Hepatocyte (in vitro differentiated cells): ENCODE measurements around the gene PVR. TPM values are rescaled to one million over a fixed set of nuclear protein-coding genes. Genes with fewer than 3 reads are reported as not detected.
A peak's percentile ranks its signal among the peaks of the same experiment; 100 is the strongest.

Source experiments
- DNase-seq: peaks from one replicate; pipeline ENCODE4 v3.0.0-alpha.2; 2016; ENCODE audit warnings: low spot score
- H2AFZ ChIP-seq: fragments of 200-600 bp; sonication (generic); 2 replicates; pipeline ENCODE4 v1.6.0; 2016; ENCODE audit warnings: antibody characterized with exemption, mild to moderate bottlenecking
- H3K27ac ChIP-seq: fragments of 200-600 bp; sonication (generic); 2 replicates; pipeline ENCODE4 v1.5.1; 2016; ENCODE audit warnings: mild to moderate bottlenecking
- H3K27me3 ChIP-seq: fragments of 200-600 bp; sonication (generic); 2 replicates; pipeline ENCODE4 v1.6.1; 2016
- H3K36me3 ChIP-seq: fragments of 200-600 bp; sonication (generic); replicated peaks from 2 replicates; pipeline ENCODE4 v1.5.1; 2016; ENCODE audit warnings: low read depth; ENCODE audit not compliant: insufficient read depth
- H3K4me1 ChIP-seq: fragments of 200-600 bp; sonication (generic); 2 replicates; pipeline ENCODE4 v1.5.1; 2016; ENCODE audit warnings: mild to moderate bottlenecking, moderate library complexity; ENCODE audit not compliant: insufficient read depth
- H3K4me2 ChIP-seq: fragments of 200-600 bp; sonication (generic); 2 replicates; pipeline ENCODE4 v1.6.0; 2016
- H3K4me3 ChIP-seq: fragments of 200-600 bp; sonication (generic); 2 replicates; pipeline ENCODE4 v1.5.1; 2016; ENCODE audit warnings: mild to moderate bottlenecking
- H3K79me2 ChIP-seq: fragments of 200-600 bp; sonication (generic); 2 replicates; pipeline ENCODE4 v1.6.0; 2017; ENCODE audit warnings: mild to moderate bottlenecking
- H3K9me2 ChIP-seq: fragments of 200-600 bp; sonication (generic); replicated peaks from 2 replicates; pipeline ENCODE4 v1.6.0; 2017; ENCODE audit warnings: mild to moderate bottlenecking; ENCODE audit not compliant: insufficient read depth
- H3K9me3 ChIP-seq: fragments of 200-600 bp; sonication (generic); 2 replicates; pipeline ENCODE4 v1.5.1; 2016; ENCODE audit warnings: low read depth, mild to moderate bottlenecking
- H4K20me1 ChIP-seq: fragments of 200-600 bp; sonication (generic); 2 replicates; pipeline ENCODE4 v1.6.0; 2016; ENCODE audit warnings: mild to moderate bottlenecking; ENCODE audit not compliant: insufficient read depth, poor library complexity, severe bottlenecking
- EZH2 ChIP-seq: fragments of 200-600 bp; sonication (generic); IDR thresholded peaks from 2 replicates; pipeline ENCODE4 v1.6.1; 2016; ENCODE audit warnings: antibody characterized with exemption, mild to moderate bottlenecking, borderline replicate concordance
- EZH2phosphoT487 ChIP-seq: fragments of 200-600 bp; sonication (generic); IDR thresholded peaks from one replicate; pipeline ENCODE4 v1.6.1; 2018; ENCODE audit warnings: antibody characterized with exemption, mild to moderate bottlenecking, low read depth, moderate library complexity; ENCODE audit not compliant: unreplicated experiment, severe bottlenecking
- WGBS: methylation state at CpG from one replicate; pipeline ENCODE4 v1.1.6; 2016; ENCODE audit warnings: low lambda C conversion rate; ENCODE audit errors: missing lambda C conversion rate; 5-methylcytosine and 5-hydroxymethylcytosine counted together
- polyA plus RNA-seq: library from polyadenylated mRNA; unstranded; fragments of >200 nt; fragmentation: Nextera tagmentation; extraction: Ambion mirVana; gene quantifications from 2 replicates; pipeline ENCODE4 v1.2.1, GENCODE V29; 2016
- total RNA-seq: library from RNA; depleted of rRNA; stranded (reverse); fragments of >200 nt; gene quantifications from 2 replicates; pipeline ENCODE4 v1.2.3, GENCODE V29; 2014
- TF ChIP-seq, protein P1 (sequence below): fragments of 200-600 bp; sonication (generic); IDR thresholded peaks from 2 replicates; pipeline ENCODE4 v1.5.1; 2016; ENCODE audit warnings: antibody characterized with exemption, mild to moderate bottlenecking; ENCODE audit not compliant: poor library complexity

Gene PVR
- total and polyA plus RNA-seq, 2 experiments from 2014 or later, result 85.6 to 123 TPM

DNA sequence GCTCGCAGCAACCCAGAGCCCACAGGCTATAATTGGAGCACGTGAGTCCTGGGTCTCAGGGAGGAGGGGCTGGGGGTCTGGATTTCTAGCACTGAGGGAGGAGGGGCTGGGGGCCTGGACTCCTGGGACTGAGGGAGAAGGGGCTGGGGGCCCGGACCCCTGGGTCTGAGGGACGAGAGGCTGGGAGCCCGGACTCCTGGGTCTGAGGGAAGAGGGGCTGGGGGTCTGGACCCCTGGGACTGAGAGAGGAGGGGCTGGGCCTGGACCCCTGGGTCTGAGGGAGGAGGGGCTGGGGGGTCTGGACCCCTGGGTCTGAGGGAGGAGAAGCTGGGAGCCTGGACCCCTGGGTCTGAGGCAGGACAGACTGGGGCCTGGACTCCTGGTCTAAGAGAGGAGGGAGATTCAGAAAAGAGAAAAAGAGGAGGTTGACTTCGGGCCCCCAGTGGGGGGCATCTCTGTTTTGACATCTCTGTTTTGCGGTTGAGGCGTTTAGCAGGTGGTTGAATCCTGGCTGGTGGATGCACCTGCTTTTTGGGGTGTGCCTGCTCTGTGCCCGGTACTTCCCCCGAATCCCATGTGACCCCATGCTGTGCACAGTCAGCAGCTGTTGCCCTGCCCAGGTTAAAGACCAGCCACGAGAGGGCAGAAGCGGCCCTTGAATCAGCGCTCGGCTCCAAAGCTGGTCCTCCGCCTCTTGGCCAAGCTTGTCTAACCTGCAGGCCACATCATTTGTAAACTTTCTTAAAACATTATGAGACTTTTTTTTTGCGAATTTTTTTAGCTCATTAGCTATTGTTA, 10.5 kb downstream of the PVR start:
- WGBS, result 77% methylated on average over 15 of the region's 16 CpGs
- H3K36me3 ChIP-seq, result no peaks in the 10 kb centered on the region
- H3K27ac ChIP-seq, result peak overlapping the region; percentile 4
- no peaks in the 10 kb centered on the region for H4K20me1 ChIP-seq
- H3K27me3 ChIP-seq, result no peaks in the 10 kb centered on the region
- H3K4me2 ChIP-seq, result no peak overlapping the region
- H2AFZ ChIP-seq, result no peak overlapping the region
- peak; percentile 77 for DNase-seq
- no peaks in the 10 kb centered on the region for H3K9me3 ChIP-seq
- no peak overlapping the region for H3K4me3 ChIP-seq
- no peaks in the 10 kb centered on the region for H3K4me1 ChIP-seq
- H3K9me2 ChIP-seq, result no peaks in the 10 kb centered on the region
- TF ChIP-seq, protein P1, sequence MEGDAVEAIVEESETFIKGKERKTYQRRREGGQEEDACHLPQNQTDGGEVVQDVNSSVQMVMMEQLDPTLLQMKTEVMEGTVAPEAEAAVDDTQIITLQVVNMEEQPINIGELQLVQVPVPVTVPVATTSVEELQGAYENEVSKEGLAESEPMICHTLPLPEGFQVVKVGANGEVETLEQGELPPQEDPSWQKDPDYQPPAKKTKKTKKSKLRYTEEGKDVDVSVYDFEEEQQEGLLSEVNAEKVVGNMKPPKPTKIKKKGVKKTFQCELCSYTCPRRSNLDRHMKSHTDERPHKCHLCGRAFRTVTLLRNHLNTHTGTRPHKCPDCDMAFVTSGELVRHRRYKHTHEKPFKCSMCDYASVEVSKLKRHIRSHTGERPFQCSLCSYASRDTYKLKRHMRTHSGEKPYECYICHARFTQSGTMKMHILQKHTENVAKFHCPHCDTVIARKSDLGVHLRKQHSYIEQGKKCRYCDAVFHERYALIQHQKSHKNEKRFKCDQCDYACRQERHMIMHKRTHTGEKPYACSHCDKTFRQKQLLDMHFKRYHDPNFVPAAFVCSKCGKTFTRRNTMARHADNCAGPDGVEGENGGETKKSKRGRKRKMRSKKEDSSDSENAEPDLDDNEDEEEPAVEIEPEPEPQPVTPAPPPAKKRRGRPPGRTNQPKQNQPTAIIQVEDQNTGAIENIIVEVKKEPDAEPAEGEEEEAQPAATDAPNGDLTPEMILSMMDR, result peak; percentile 54
- TF ChIP-seq EZH2 (no peak), EZH2phosphoT487 (no peak)
- H3K79me2 ChIP-seq, result peaks cover 24% of the 10 kb centered on the region

DNA sequence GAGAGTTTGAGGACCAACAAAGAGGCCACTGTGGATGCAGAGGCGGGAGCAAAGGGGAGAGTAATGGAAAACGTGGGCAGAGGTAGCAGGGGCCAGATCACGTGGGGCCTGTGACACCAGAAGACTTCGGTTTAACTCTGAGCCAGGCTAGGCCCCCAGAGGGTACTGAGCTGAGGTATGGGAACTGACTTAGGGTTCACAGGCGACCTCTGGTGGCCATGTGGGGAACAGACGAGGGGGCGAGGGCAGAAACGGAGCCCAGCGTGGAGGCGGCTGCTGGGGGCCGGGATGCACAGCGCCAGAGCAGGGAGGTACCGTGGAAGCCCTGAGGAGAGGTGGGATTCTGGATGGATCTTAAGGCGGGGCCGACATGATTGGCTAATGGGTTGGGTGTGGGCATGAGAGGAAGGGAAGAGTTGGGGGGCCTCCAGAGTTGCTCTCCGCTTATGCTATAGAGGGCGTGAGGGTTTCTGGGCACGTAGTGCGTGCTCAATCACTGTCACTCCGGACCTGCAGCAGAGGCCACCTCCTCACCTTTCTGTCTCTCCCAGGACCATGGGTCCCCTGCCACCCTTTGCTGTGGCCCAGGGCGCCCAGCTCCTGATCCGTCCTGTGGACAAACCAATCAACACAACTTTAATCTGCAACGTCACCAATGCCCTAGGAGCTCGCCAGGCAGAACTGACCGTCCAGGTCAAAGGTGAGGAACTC, 13.7 kb downstream of the PVR start:
- no peaks in the 10 kb centered on the region for H3K36me3 ChIP-seq
- DNase-seq, result peak; percentile 78
- WGBS, result 53% methylated on average over 24 of the region's 25 CpGs
- no peaks in the 10 kb centered on the region for H3K9me2 ChIP-seq
- no peaks in the 10 kb centered on the region for H3K79me2 ChIP-seq
- no peak overlapping the region for H3K4me2 ChIP-seq
- H3K9me3 ChIP-seq, result no peaks in the 10 kb centered on the region
- peak overlapping the region; percentile 34 for H3K27ac ChIP-seq
- H3K27me3 ChIP-seq, result no peaks in the 10 kb centered on the region
- H3K4me1 ChIP-seq, result no peaks in the 10 kb centered on the region
- no peak overlapping the region for H2AFZ ChIP-seq
- no peak overlapping the region for H3K4me3 ChIP-seq
- no peaks in the 10 kb centered on the region for H4K20me1 ChIP-seq
- TF ChIP-seq, protein P1, result peak; percentile 67
- TF ChIP-seq EZH2 (no peak), EZH2phosphoT487 (no peak)

DNA sequence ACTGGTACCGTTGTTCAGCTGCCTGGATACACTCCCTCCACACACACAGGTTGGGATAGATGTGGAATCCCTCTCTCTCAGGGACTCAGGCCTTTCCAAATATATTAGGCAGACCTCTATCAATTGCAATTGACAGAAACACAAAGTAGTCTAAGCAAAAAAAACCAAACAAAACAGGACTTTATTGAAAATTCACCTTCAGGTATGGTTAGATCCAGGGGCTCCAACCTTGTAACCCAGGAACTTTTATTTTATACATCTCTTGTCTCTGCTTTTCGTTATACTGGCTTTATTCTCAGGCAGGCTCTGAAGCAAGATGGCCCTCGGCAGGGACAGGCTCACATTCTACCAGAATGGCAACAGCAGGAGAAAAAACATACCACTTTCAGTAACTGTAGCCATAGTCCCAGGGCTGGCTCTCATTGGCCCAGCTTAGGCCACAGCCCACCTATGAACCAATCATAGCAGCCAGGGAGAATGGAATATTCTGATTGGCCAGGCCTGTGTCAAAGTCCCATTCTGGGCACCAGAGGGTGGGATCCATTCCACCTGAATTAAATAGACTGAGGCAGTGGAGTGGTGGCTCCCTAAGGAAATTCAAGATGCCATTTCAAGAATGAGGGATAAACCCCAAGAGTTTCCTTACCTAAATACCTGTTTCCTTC, 14.5 kb downstream of the PVR start:
- no peaks in the 10 kb centered on the region for H3K27me3 ChIP-seq
- no peak overlapping the region for H3K4me2 ChIP-seq
- H3K79me2 ChIP-seq, result no peaks in the 10 kb centered on the region
- DNase-seq, result no peak
- H3K9me2 ChIP-seq, result no peaks in the 10 kb centered on the region
- H3K9me3 ChIP-seq, result no peaks in the 10 kb centered on the region
- TF ChIP-seq EZH2phosphoT487, result no peak
- TF ChIP-seq EZH2, result no peak
- TF ChIP-seq, protein P1, result no peak
- no peaks in the 10 kb centered on the region for H4K20me1 ChIP-seq
- no peaks in the 10 kb centered on the region for H3K36me3 ChIP-seq
- 92% methylated on average over 3 of the region's 3 CpGs for WGBS
- H2AFZ ChIP-seq, result no peak overlapping the region
- no peak overlapping the region for H3K4me3 ChIP-seq
- no peaks in the 10 kb centered on the region for H3K4me1 ChIP-seq
- no peak overlapping the region for H3K27ac ChIP-seq
